Endometrial microvascular endothelial cells (primary cell): ENCODE results near the gene SUGCT. TPM values are rescaled to one million over a fixed set of nuclear protein-coding genes. Genes with fewer than 3 reads are reported as not detected.
"Not testable (repeated sequence)": the region's sequence is repeated elsewhere in the genome, so short reads cannot be mapped to it uniquely, and the experiment has no call there.

Experiments
- in situ Hi-C: cut with HindIII; loops from 2 replicates; pipeline ENCODE4 v1.10.0; 2017; ENCODE audit warnings: low sequenced_read_pairs, low pct_unique_long_range_greater_than_20kb; ENCODE audit errors: inconsistent ontology term
- total RNA-seq: library from RNA; depleted of rRNA; stranded (reverse); fragments of >200 nt; gene quantifications from one replicate; pipeline ENCODE4 v1.2.3, GENCODE V29; 2015; ENCODE audit errors: inconsistent ontology term

The SUGCT gene
- 0.37 TPM for total RNA-seq

DNA sequence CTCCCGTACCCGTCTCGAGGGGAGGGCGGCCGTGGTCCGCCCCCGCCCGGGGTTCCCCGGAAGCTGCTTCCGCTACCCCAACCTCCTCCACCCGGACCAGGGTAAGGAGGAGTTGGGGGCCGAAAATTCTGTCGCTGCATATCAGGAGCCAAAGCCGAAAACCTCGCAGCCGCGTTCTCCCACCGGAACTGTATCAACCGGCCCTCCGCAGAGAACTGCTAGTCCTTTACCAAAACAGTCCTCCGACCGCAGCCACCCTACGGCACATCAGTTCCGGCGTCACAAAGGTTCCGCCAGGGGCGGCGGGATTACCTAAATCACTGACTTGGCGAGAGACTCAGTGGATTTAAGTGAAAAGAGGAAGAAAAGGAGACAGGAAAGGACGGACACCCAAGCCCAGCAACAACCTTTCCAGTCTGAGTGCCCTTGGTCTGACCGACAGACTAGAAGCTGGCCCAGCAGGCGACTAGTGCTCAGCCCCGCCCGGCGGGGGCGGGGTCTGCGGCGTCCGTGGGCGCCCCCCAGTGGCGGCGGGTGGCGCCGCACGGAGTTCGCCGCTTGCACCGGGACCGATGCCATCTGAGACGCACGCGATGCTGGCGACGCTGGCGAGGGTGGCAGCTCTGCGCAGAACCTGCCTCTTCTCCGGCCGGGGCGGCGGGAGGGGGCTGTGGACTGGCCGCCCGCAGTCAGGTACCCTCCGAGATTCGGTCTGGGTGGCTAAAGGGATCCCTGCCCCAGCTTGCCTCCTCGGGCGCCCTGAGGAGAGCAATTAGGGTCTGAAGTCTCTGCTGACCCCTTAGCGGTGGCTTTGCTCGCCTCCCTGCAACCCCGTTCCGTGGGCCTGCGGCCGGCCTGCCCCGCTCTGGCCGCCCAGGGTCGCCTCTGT, at the start of gene SUGCT, which contains the start of gene MPLKIP:
TSS of gene SUGCT (plus strand) at position 578 of the 889 bp plus-strand sequence.
TSS of gene MPLKIP (minus strand) at position 195 of the 889 bp plus-strand sequence. CDS start at position 140, 55 bp downstream.
- in situ Hi-C loops = no loop called here

- in situ Hi-C loops = no loop called here
Measured at GRCh38 chr7:40092182-40092581, 42.6 kb upstream of the SUGCT start.

- in situ Hi-C loops = no loop called here
Measured at GRCh38 chr7:40093631-40094350, 41.0 kb upstream of the SUGCT start.

- in situ Hi-C loops = no loop called here
Measured at GRCh38 chr7:40095230-40095629, 39.6 kb upstream of the SUGCT start.

GRCh38 chr7:40095695-40096327, 39.0 kb upstream of the SUGCT start:
- in situ Hi-C loops = no loop called here

GRCh38 chr7:40097728-40098127, 37.1 kb upstream of the SUGCT start:
- in situ Hi-C loops = no loop called here

- in situ Hi-C loops = no loop called here
Measured at GRCh38 chr7:40098810-40099209, 36.0 kb upstream of the SUGCT start.

DNA sequence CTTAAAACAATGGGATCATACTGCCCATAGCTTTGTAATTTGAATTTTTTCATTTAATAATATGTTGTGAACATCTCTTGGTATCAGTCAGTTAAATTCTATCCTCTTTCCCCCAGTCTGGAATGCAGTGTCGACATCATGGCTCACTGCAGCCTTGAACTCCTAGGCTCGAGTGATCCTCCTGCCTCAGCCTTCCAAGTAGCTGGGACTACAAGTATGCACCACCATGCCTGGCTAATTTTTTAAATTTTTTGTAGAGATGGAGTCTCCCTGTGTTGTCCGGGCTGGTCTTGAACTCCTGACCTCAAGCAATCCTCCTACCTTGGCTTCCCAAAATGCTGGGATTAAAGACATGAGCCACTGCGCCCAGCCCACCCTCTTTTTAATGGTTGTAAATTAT, 35.0 kb upstream of the SUGCT start:
- in situ Hi-C loops = no loop called here

GRCh38 chr7:40101201-40101600, 33.6 kb upstream of the SUGCT start:
- in situ Hi-C loops = no loop called here

DNA sequence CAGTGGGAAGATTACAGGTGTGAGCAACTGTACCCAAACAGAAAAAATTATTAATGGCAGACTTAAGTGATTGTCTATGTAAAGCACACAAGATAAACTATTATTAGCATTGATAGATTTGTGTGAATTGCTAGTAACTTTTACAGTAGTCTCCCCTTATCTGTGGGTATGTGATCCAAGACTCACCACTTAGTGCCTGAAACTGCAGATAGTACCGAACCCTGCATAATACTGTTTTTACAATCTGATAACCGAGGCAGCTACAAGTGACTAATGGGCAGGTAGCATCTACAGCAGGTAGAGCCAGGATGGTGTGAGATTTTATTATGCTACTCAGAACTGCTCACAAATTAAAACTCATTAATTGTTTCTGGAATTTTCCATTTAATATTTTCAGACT, 31.9 kb upstream of the SUGCT start:
- in situ Hi-C loops = no loop called here

- in situ Hi-C loops = no loop called here
Measured at GRCh38 chr7:40105879-40106473, 28.8 kb upstream of the SUGCT start.

- in situ Hi-C loops = no loop called here
Measured at GRCh38 chr7:40115936-40116335, 18.9 kb upstream of the SUGCT start.

DNA sequence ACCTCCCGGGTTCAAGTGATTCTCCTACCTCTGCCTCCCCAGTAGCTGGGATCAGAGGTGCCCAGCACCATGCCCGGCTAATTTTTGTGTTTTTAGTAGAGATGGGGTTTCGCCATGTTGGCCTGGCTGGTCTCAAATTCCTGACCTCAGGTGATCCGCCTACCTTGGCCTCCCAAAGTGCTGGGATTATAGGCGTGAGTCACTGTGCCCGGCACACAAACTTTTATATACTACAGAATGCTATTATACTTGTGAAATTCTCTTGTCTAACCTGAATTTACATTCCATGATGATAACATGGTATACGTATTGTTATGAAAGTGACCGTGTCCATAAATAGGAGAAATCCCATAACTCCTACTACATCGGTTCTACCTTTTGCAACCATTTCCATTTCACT, 17.6 kb upstream of the SUGCT start:
- in situ Hi-C loops = not testable (repeated sequence)

DNA sequence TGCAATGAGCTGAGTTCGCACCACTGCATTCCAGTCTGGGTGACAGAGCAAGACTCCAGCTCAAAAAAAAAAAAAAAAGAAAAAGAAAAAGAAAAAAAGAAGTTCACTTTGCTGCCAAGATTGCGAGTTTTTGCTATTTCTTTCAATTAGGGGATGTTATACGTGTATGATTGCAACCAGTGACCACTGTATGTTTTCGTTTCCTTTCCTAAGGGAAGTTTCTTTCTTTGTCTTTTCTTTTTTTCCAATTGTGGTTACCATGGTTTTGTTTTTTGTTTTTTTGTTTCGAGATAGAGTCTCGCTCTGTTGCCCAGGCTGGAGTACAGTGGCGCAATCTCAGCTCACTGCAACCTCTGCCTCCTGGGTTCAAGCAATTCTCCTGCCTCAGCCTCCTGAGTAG, 16.6 kb upstream of the SUGCT start:
- in situ Hi-C loops = not testable (repeated sequence)

- in situ Hi-C loops = no loop called here
Measured at GRCh38 chr7:40120020-40120419, 14.8 kb upstream of the SUGCT start.

- in situ Hi-C loops = not testable (repeated sequence)
Measured at GRCh38 chr7:40122100-40122939, 12.5 kb upstream of the SUGCT start.

DNA sequence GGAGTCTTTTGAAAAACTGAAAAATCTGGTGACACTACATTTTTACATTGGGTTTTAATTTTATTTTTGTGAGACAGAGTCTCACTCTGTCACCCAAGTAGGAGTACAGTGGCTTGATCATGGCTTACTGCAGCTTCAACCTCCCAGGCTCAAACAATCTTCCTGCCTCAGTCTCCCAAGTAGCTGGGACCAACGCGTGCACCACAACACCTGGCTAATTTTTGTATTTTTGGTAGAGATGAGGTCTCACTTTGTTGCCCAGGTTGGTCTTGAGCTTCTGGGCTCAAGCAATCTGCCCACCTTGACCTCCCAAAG, 11.9 kb upstream of the SUGCT start:
- in situ Hi-C loops = no loop called here

DNA sequence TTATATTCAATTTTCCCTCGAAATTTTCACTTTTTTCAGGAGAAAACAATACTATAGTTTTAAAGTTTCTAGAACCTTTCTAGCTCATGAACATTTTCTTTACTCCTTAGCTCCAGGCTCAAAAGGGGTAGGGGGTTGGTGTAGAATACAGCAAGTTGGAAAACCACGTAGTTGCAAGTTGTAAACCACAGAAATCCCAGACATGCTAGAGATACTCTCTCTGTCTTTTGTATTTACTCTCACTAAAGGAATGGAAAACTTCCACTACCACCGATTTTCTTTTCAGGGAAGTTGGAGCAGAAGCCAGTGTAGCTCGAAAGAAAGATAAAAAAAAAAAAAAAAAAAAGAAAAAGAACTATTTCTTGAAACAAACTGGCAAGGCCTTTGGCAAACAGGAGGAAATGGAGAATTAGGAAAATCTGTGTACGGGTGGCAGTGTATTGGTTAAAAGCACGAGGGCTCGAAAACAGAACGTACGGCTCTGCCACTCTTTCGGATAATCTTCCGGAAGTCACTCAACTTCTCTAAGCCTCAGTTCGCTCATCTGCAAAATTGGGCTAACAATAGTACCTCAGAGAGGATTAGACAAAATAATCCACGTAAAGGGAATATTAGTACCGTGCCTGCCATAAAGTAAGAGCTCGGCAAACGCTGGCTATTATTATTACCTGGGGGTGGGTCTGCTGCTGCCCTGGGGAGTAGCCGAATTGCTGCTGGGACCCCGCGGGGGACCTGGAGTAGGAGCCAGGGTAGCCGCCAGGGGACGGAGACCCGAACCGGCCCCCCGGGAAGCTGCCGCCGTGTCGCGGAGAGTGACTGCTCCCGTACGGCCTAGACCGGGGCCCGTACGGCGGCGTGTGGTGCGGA, 1.0 kb upstream of the SUGCT start:
- in situ Hi-C loops = no loop called here
